Heart right ventricle (tissue), 16 donors: ENCODE results near the gene TTC34. TPM values are rescaled to one million over a fixed set of nuclear protein-coding genes. Genes with fewer than 3 reads are reported as not detected.
"Not testable (repeated sequence)": the region's sequence is repeated elsewhere in the genome, so short reads cannot be mapped to it uniquely, and the experiment has no call there.

Experiments used
- ATAC-seq, 8 donors: fragments of 200-7000 bp; cut with Tn5 transposase; one replicate each; pipeline ENCODE4 v1.9.1; 2020; ENCODE audit warnings: mild to moderate bottlenecking in 8 of 8, moderate library complexity in 8 of 8, moderate number of reproducible peaks in 1 of 8
- DNase-seq, 2 donors: peaks; one replicate each; pipeline ENCODE4 v3.0.0-alpha.2; 2020
- H3K27ac ChIP-seq, 10 donors: fragments of 200-600 bp; sonication (generic) in 2 of 10; one replicate each; pipeline versions ENCODE4 v1.5.0 to v1.8.0; 2020 to 2022; ENCODE audit warnings: mild to moderate bottlenecking in 3 of 10
- H3K27me3 ChIP-seq, 7 donors: fragments of 200-600 bp; one replicate each; pipeline ENCODE4 v1.8.0; 2021 to 2022; ENCODE audit warnings: mild to moderate bottlenecking in 2 of 7
- H3K36me3 ChIP-seq, 9 donors: fragments of 200-600 bp; sonication (generic) in 1 of 9; one replicate each; pipeline versions ENCODE4 v1.5.0 to v1.8.0; 2020 to 2022; ENCODE audit warnings: mild to moderate bottlenecking in 2 of 9
- H3K4me1 ChIP-seq, 9 donors: fragments of 200-600 bp; sonication (generic) in 1 of 9; one replicate each; pipeline versions ENCODE4 v1.5.0 to v1.8.0; 2020 to 2022; ENCODE audit warnings: mild to moderate bottlenecking in 4 of 9
- H3K4me3 ChIP-seq, 10 donors: fragments of 200-600 bp; sonication (generic) in 2 of 10; one replicate each; pipeline versions ENCODE4 v1.5.0 to v1.8.0; 2020 to 2022; ENCODE audit warnings: mild to moderate bottlenecking in 7 of 10, moderate library complexity in 2 of 10
- H3K9me3 ChIP-seq, 11 donors: fragments of 200-600 bp in 10 of 11; sonication (generic) in 2 of 11; one replicate each; pipeline versions ENCODE4 v1.5.0 to v1.8.0; 2013 to 2022; ENCODE audit warnings: mild to moderate bottlenecking in 2 of 11, control low read depth in 1 of 11, moderate library complexity in 1 of 11
- WGBS, 2 donors: extraction: QIAGEN DNeasy Blood & Tissue Kit; methylation state at CpG; one replicate each; pipeline ENCODE4 v1.1.7; 2013; ENCODE audit warnings: inconsistent platforms in 1 of 2; 5-methylcytosine and 5-hydroxymethylcytosine counted together
- intact Hi-C, 10 donors: fragments of 100-400 bp; cut with DNase I; formaldehyde crosslinking; loops; one replicate each; pipeline versions ENCODE4 v1.11.1 to v1.14.2; 2022
- polyA plus RNA-seq, 2 donors: library from polyadenylated mRNA; stranded (reverse); fragments of 200-250 nt; gene quantifications; one replicate each; pipeline ENCODE4 v1.2.3, GENCODE V29; 2013
- total RNA-seq, 10 donors: library from RNA; stranded (reverse); fragmentation: NEBNext Ultra II Directional in 3 of 10; extraction: Animal tissue kit (Norgen Biotek cat#: 25700) in 3 of 10; gene quantifications; one replicate each; pipeline versions ENCODE4 v1.2.1 to v1.2.4, GENCODE V29; 2021 to 2023
- TF ChIP-seq, protein P1 (sequence below), 9 donors: fragments of 200-600 bp; sonication (generic) in 2 of 9; IDR thresholded peaks; one replicate each; pipeline versions ENCODE4 v1.5.0 to v1.8.0; 2021 to 2022; ENCODE audit warnings: antibody characterized with exemption in 9 of 9, mild to moderate bottlenecking in 5 of 9, moderate library complexity in 1 of 9
- donor health status: Arrhythmogenic right ventricular cardiomyopathy.
- donor health status: ischemic (EF 13 %, LVEDD 7.1; RV severe dilation, severe dysfunction).
- donor health status: healthy with polysubstance abuse.
- donor health status: DM: no; HTN: yes; CAD: no.
- donor health status: DM: no; HTN: no; CAD: no.
- donor health status: ischemic (EF 25% LVEDD 6.9; RV normal size, moderate dysfunction).
- donor health status: ischemic (EF 25% LVEDD 5.7; RV mildly dilated, moderate dysfunction).
- donor health status: healthy.
- donor health status: DM: yes; HTN: yes; CAD: no.
- donor health status: Ischemic cardiomyopathy.
- donor health status: ischemic (EF 35%, LVEDD 5.7; RV mildly dilated, moderate dysfunction).
- donor health status: nonischemic (EF 11% LVEDD 7.7; RV severe dilation, severe dysfunction).
- donor health status: DM: yes; HTN: yes; CAD: no.
- donor health status: PGD.
- donor health status: ischemic (EF 29% LVEDD 5.4; RV normal size, mild dysfunction).
- donor health status: nonischemic (EF 23%, LVEDD 6.1; RV moderate dilation, normal function).

TTC34 gene
- total and polyA plus RNA-seq, 12 donors = 0.03 to 0.74 (median 0.42) TPM

DNA sequence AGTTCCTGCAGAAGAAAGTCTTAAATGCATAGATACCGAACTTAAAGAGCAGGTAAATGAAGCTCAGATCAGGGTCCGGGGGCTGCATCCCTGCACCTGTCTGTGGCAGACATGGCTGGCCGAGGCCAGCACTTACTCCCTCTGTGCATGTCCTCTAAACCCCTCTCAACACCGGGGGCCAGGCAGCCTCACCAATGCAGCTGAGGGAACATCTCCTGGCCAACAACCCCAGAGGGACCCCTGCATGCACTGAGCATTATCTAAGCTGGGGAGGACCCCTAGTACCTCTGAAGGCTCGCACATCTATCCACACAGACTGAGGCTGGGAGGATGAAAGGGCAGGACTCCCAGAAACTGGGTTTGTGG is 18.4 kb downstream of the TTC34 start:
- Histone ChIP-seq H3K36me3 (no peaks in the 10 kb centered on the region), H3K27me3 (peaks cover 0 to 35% (median 27%) of the 10 kb centered on the region in 7 donors), H3K4me3 (no peak overlapping the region), H3K9me3 (peaks cover 0 to 35% (median 19%) of the 10 kb centered on the region in 11 donors), H3K27ac (no peak overlapping the region), H3K4me1 (no peaks in the 10 kb centered on the region)
- DNase-seq = no peak
- TF ChIP-seq, protein P1, sequence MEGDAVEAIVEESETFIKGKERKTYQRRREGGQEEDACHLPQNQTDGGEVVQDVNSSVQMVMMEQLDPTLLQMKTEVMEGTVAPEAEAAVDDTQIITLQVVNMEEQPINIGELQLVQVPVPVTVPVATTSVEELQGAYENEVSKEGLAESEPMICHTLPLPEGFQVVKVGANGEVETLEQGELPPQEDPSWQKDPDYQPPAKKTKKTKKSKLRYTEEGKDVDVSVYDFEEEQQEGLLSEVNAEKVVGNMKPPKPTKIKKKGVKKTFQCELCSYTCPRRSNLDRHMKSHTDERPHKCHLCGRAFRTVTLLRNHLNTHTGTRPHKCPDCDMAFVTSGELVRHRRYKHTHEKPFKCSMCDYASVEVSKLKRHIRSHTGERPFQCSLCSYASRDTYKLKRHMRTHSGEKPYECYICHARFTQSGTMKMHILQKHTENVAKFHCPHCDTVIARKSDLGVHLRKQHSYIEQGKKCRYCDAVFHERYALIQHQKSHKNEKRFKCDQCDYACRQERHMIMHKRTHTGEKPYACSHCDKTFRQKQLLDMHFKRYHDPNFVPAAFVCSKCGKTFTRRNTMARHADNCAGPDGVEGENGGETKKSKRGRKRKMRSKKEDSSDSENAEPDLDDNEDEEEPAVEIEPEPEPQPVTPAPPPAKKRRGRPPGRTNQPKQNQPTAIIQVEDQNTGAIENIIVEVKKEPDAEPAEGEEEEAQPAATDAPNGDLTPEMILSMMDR (IDR thresholded peaks at IDR 0.05) = no peak
- intact Hi-C loops = no loop called here
- WGBS, 2 donors = 80 to 84% methylated on average over 5 of the region's 5 CpGs
- ATAC-seq = no peak

DNA sequence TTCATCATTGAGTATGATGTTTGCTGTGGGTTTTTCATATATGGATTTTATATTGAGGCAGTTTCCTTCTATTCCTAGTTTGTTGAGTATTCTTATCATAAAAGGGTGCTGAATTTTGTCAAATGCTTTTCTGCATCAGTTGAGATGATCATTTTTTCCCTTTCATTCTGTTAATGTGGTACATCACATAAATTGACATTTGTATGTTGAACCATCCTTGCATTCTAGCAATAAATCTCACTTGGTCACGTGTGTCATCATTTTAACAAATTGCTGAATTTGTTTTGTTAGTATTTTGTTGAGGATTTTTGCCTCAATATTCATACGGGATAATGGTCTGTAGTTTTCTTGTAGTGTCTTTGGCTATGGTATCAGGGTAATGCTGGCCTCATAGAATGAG is 19.9 kb downstream of the TTC34 start:
- ATAC-seq (no peak), DNase-seq (no peak)
- intact Hi-C loops = no loop called here
- Histone ChIP-seq H3K4me1 (no peaks in the 10 kb centered on the region), H3K27ac (no peak overlapping the region), H3K36me3 (no peaks in the 10 kb centered on the region), H3K4me3 (no peak overlapping the region), H3K27me3 (peaks cover 0 to 21% (median 14%) of the 10 kb centered on the region in 7 donors), H3K9me3 (peaks cover 0 to 35% (median 19%) of the 10 kb centered on the region in 11 donors)
- TF ChIP-seq, protein P1 (IDR thresholded peaks at IDR 0.05) = no peak
- 70 to 72% methylated on average over 2 of the region's 2 CpGs for WGBS, 2 donors

DNA sequence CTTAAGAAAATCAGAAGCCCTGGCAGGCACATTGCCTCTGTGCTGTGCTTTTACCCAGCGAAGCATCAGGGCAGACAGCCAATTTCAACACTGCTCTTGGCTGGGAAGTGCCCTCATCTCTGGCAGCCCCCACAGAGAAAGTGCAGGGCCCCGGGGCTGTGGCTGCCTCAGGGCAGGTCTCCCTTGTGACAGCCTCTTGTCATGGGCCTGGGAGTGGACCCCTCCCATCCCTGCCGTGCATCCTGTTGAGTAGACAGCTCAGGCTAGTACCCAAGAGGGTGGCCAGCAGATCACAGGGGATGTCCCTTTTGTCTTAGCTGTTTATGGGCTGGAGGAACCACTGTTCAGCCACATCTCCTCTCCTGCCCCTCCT is 23.3 kb downstream of the TTC34 start:
- TF ChIP-seq, protein P1 (IDR thresholded peaks at IDR 0.05) = no peak
- Histone ChIP-seq H3K4me3 (no peak overlapping the region), H3K27ac (no peak overlapping the region), H3K36me3 (no peaks in the 10 kb centered on the region), H3K27me3 (peaks cover 0 to 16% (median 5%) of the 10 kb centered on the region in 7 donors), H3K4me1 (no peaks in the 10 kb centered on the region), H3K9me3 (peaks cover 0 to 35% (median 19%) of the 10 kb centered on the region in 11 donors)
- WGBS, 2 donors = 4 to 11% methylated on average over 3 of the region's 3 CpGs
- no peak for DNase-seq
- peak in 2 of 8 donors; percentile 33 to 75 for ATAC-seq
- intact Hi-C loops = no loop called here

DNA sequence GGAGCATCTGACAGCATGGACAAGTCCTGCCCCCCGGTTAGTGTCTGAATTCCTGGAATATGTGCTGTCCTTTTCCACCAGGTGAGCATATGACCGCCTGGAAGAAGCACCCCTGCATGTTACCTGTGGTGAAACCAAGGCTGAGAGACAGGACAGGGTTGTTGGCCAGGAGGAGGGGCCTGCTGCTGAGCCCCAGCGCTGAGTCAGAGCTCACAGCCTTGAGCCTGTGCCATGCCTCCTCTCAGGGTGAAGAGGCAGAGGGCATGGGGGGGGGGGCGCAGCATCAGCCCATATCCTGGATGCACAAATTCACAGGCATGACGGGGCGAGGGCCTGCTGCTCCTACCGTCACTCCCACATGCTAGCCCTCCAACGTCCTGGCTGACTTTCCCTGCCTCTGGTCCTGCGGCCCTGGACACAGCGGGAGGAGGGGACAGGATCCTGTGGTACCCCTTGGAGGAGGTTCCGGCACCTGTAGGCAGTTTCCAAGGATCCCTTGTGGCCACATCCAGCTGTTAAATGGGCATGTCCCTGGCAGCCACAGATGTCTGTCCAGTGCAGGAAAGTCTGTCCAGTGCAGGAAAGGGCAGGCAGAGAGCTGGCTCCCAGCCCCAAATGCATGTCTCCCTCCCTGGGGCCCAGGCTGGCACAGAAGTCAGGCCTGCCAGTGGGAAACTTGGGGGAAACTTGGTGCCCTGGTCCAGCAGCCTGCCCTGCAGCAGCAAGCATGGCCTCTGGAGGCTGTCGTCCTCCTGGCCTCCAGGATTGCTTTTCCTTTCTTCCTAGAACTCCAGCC is 23.9 kb downstream of the TTC34 start:
- peak in 1 of 8 donors; percentile 26 for ATAC-seq

DNA sequence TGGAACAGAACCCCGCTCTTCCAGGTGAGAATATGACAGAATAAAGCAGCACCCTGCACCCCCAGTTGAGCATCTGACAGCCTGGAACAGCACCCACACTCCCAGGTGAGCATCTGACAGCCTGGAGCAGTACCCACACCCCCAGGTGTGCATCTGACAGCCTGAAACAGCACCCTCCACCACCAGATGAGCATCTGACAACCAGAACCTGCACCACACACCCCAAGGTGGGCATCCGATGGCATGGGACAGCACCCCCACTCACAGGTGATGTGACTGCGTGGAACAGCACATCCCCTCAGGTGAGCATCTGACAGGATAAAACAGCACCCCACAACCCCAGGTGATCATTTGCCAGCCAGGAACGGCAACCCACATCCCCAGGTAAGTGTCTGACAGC is 26.2 kb downstream of the TTC34 start:
- peaks cover 0 to 13% (median 5%) of the 10 kb centered on the region in 7 donors for H3K27me3 ChIP-seq
- ATAC-seq, DNase-seq, intact Hi-C loops, H3K4me3 ChIP-seq, H3K9me3 ChIP-seq, H3K27ac ChIP-seq, H3K36me3 ChIP-seq, H3K4me1 ChIP-seq: not testable (repeated sequence)
- 69% methylated on average over 4 of the region's 4 CpGs for WGBS, 2 donors

More for the DNA sequence above, 23.9 kb downstream of the TTC34 start:
- intact Hi-C loops = no loop called here
- Histone ChIP-seq H3K27ac (no peak overlapping the region), H3K9me3 (peaks cover 0 to 31% (median 18%) of the 10 kb centered on the region in 11 donors), H3K4me1 (no peaks in the 10 kb centered on the region), H3K36me3 (no peaks in the 10 kb centered on the region), H3K4me3 (no peak overlapping the region), H3K27me3 (peaks cover 0 to 16% (median 5%) of the 10 kb centered on the region in 7 donors)
- 53 to 55% methylated on average over 12 of the region's 12 CpGs for WGBS, 2 donors
- no peak for DNase-seq
- TF ChIP-seq, protein P1 (IDR thresholded peaks at IDR 0.05) = no peak

DNA sequence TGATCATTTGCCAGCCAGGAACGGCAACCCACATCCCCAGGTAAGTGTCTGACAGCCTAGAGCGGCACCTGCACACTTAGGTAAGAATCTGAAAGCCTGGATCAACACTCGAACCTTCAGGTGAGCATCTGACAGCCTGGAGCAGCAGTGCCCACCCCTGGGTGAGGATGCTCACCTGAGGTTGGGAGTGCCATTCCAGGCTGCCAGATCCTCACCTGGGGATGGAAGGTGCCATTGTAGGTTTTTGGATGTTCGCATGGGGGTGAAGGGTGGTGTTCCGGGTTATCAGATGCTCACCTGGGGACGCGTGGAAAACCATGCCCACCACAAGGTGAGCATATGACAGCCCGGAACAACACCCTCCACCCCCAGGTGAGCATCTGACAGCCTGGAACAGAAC is 33.4 kb downstream of the TTC34 start:
- ATAC-seq, H3K36me3 ChIP-seq, intact Hi-C loops, DNase-seq, H3K27me3 ChIP-seq, H3K27ac ChIP-seq, H3K4me1 ChIP-seq, H3K9me3 ChIP-seq, H3K4me3 ChIP-seq: not testable (repeated sequence)
- 60 to 72% methylated on average over 7 to 8 of the region's 8 CpGs for WGBS, 2 donors

DNA sequence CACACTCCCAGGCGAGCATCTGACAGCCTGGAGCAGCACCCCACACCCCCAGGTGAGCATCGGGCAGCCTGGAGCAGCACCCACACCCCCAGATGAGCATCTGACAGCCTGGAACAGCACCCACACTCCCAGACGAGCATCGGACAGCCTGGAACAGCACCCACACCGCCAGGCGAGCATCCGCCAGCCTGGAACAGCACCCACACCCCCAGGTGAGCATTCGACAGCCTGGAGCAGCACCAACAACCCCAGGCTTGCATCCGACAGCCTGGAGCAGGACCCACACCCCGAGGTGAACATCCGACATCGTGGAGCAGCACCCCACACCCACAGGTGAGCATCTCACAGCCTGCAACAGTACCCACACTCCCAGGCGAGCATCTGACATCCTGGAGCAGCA is 42.1 kb downstream of the TTC34 start:
- H3K4me3 ChIP-seq, H3K27ac ChIP-seq, H3K4me1 ChIP-seq, H3K36me3 ChIP-seq, H3K27me3 ChIP-seq, H3K9me3 ChIP-seq, DNase-seq, ATAC-seq, intact Hi-C loops: not testable (repeated sequence)
- whole genome bisulfite sequencing, 2 donors = 59 to 64% methylated on average over 8 to 9 of the region's 13 CpGs
